Stimulated activated CD8-positive, alpha-beta memory T cell treated with anti-CD3 and anti-CD28 coated beads, Interleukin-15, amount 100 ng/mL, for 4 hours (primary cell): Measurements from ENCODE around the gene RBMS1.
A peak's percentile ranks its signal among the peaks of the same experiment; 100 is the strongest.

Experiments used
- DNase-seq, 2 donors: peaks; one replicate each; pipeline ENCODE4 v3.0.0-alpha.2; 2020; ENCODE audit warnings: low read depth in 2 of 2

RBMS1 gene

DNA sequence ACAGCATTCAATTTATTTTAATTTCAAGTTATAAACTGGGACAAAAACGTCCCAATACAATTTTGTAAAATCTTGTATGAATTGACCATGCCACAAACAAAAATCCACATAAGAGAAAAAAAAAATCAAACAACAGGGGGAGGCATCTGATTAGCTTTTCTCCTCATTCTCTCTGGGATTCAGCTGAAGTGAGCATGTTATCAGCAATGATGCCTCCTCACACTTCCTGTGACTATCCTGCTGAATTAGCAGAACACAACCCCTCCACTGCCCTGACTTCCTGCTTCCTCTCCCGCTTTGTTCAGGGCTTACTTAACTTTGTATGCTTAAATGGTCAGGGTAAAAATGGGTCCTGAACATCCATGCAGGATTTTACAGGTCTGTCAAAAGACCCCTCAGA is 161.3 kb downstream of the RBMS1 start:
- no peak for DNase-seq

DNA sequence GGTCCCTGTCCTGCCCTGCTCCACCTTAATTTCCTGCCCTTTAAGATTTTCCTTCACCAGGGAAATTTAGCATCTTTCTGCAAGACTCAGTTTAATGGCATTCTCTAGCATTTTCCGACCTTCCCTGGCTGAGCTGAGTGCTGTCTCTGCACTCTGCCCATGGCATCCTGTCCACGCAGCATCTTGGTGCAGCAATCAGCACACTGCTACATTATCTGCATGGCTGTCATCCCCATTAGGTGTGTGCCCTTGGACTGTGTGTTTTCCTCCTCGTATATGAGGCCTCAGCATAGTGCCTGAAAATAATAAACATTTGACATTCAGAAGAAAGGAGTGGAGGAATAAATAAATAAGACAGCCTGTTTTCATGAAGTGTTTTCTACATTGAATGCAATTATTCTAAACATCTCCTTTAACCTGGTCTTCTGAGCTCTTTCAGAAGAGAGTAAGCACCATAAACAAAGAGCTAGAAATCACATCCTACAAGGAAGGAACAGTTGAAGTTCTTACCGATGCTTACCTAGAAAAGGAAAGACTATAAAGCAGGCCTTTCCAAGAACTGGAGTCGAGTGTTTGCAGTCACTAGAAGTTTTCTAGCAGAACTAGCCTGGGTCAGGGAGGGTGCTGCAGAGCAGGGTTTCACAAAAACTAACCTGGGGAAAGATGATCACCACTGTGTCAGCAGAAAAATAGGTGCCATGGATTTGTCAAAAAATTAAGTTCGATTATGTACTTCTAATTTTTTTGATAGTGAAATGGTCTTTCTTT is 162.2 kb downstream of the RBMS1 start:
- no peak for DNase-seq

DNA sequence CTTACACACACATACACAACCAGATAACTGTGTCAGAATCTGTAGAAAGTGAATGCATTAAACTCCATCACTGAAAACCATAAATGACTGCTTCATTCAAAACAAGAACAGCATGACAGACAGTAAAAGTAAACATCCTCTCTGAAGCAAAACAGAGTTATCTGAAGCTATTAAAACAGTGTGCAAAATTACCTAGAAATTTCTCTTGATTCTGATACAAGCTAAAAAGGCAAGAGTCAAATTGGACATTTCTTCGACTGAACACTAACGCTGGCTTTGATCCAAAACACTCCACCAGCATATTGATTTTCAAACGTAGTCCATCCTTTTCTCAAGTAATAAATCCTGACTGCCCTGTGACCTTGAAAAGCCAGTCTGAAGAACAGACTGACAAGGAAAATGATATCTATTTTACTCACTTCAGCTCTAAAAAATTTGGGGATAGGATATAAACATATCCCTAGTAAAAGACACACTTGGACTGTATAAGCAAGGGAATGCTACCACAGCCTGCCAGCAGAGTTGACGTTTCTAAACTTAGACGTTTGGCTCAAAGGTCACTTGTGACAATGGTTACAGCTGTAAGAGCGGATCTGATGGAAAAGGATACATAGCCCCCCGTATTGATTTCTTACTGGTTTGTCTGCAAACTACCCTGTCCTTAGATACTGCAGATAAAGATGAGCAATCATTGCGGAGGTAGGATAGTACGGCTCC is 164.6 kb downstream of the RBMS1 start:
- DNase-seq, result no peak

- no peak for DNase-seq
Observed at GRCh38 chr2:160326786-160327185, 166.8 kb downstream of the RBMS1 start.

- DNase-seq, result no peak
Observed at GRCh38 chr2:160325418-160325817, 168.2 kb downstream of the RBMS1 start.

- no peak for DNase-seq
Observed at GRCh38 chr2:160324917-160325316, 168.7 kb downstream of the RBMS1 start.

- peak in 1 of 2 donors; percentile 16 for DNase-seq
Observed at GRCh38 chr2:160324161-160324800, 169.3 kb downstream of the RBMS1 start.

GRCh38 chr2:160322320-160322719 is 171.3 kb downstream of the RBMS1 start:
- no peak for DNase-seq

- no peak for DNase-seq
Observed at GRCh38 chr2:160321006-160321405, 172.6 kb downstream of the RBMS1 start.

- no peak for DNase-seq
Observed at GRCh38 chr2:160319700-160320099, 173.9 kb downstream of the RBMS1 start.

DNA sequence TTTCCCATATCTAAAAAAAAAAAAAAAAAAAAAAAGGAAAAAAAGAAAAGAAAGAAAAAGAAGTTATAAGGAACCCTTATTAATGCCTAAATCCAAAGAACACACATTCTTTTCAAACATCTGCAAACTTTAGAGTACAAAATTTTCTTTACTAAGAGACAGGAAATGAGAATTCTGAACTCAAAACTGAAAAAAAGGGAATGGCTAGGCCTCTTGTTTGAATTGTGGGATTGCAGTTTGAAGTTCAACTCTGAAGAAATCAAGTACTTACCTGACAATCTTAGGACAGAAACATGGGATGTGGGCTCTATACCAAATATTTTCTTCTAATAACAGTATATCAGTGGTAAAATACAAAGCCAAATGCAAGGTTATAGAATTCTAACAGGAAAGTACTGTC is 175.4 kb downstream of the RBMS1 start:
- DNase-seq, result no peak

- no peak for DNase-seq
Observed at GRCh38 chr2:160317181-160318099, 176.2 kb downstream of the RBMS1 start.

- DNase-seq, result no peak
Observed at GRCh38 chr2:160315337-160315736, 178.3 kb downstream of the RBMS1 start.

DNA sequence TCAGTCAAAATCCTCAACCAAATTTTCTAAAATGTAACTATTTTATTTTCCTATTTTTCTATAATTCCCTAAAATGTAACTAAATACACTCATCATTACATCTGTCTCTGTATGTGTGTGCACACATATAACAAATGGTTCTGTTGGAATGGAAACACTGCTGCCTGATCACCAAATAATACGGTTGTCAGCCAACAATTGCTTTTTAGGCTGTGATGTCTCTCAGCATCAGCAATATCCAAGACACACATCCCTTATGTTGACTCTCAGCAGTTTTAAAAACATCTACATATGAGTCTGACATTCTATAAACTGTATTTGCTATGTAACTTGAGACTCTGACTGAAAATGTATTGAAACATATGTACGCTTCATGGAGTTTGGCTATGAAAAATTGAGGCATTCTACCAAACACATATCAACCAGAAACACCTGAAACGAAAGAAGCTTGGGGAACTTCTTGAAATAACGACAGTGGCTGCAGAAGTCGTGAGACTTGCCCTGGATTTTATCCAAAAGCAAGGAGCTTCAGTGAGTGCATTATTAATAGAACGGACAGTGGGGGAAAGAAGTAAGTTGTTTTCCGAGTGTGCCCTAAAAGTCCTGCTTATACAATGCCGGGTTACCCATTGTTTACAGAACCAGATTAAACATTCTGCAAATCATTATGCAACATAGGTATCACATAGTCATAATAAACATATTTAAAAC is 183.3 kb downstream of the RBMS1 start:
- DNase-seq, result no peak

GRCh38 chr2:160309585-160309984 is 184.0 kb downstream of the RBMS1 start:
- DNase-seq, result no peak

DNA sequence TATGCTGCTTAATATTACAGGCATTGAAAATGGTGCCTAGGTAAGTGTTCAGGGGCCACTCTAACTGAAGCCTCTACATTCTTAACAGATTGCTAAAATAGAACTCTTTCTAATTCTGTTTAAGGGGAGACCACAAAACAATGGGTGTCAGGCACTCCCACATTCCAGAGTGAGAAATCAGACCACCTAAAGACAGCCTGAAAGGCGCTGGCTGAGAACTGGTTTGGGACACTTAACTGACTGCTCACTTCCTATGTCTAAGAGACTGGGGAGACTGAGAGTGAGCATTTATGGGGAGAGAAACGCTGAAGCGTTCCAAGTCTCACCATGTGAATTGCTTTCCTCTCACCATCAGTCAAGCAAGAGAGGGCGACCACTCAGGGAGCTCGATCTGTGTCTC is 184.7 kb downstream of the RBMS1 start:
- no peak for DNase-seq

GRCh38 chr2:160308476-160308875 is 185.1 kb downstream of the RBMS1 start:
- DNase-seq, result no peak

DNA sequence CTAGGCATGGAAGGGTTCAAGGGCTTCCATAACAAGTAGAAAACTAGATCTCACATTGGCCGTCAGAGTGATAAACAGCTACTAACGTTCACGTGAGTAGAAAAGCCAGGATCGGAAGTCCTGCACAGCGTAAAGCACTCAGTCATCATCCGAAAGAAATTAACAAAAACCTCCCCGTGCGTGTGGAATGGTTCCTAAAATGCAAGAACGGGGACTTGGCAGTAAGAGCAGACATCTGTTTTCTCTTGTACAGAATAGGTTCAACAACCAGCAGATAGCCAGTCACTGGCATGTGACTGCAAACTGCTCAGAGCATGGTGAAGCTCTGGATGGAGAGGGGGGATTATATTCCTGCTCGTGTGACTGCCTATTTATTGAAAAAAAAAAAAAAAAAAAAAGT is 186.6 kb downstream of the RBMS1 start:
- no peak for DNase-seq

- no peak for DNase-seq
Observed at GRCh38 chr2:160305081-160305750, 188.4 kb downstream of the RBMS1 start.

DNA sequence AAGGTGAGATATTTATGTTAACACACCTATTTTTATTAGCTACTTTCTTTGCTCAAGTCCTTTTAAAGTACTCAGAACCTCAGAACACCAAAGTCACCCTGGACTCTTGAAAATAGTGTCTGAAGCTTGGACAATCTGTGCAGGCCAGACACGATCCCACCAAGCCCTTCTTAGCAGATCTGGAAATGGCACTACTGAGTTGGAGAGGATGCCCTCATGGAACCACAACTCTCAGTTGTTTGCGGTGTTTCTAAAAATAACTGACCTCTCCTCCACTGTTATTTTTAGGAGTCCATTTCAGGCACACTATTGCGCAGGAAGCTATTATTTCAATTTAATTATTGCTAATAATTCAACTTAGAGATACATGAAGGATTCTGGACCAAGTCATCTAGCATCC is 190.1 kb downstream of the RBMS1 start:
- no peak for DNase-seq

DNA sequence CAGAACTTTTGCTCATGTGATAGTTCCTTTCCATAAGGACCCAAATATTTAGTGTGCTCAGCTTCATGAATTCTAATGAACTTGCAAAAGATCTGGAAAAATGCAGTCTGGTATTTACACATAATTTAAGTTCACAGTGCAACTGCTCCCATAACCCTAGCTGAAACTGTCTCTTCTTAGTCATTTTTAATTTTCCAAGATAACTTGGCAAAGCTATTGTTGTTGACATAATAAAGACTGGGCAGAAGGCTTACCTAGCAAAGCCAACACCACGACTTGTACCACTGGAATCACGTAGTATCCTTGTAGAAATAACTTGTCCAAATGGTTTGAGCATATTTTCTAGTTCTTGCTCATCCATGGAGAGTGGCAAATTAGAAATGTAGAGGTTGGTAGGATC is 190.5 kb downstream of the RBMS1 start:
- DNase-seq, result no peak
